ENCODE measurements around the gene DDX6. TPM values are rescaled to one million over a fixed set of nuclear protein-coding genes. Genes with fewer than 3 reads are reported as not detected.

Gene DDX6
- total and polyA plus RNA-seq, 2 experiments from 2014 or later = 68.3 to 205 TPM

DNA sequence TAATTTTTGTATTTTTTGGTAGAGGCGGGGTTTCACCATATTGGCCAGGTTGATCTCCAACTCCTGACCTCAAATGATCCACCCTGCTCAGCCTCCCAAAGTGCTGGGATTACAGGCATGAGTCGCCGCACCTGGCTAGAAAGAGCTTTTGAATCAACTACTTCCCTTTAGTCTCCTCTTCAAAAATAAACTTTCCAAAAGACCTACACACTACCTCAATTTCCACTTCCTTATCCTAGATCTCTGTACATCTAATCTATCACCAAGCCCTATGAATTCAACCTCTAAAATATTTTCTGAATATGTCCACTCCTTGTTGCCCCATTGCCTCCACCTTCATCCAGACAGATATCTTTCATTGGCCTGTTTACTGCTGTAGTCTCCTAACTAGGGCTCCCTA, 13.1 kb upstream of the DDX6 start (continued):
- TF ChIP-seq, protein P1, sequence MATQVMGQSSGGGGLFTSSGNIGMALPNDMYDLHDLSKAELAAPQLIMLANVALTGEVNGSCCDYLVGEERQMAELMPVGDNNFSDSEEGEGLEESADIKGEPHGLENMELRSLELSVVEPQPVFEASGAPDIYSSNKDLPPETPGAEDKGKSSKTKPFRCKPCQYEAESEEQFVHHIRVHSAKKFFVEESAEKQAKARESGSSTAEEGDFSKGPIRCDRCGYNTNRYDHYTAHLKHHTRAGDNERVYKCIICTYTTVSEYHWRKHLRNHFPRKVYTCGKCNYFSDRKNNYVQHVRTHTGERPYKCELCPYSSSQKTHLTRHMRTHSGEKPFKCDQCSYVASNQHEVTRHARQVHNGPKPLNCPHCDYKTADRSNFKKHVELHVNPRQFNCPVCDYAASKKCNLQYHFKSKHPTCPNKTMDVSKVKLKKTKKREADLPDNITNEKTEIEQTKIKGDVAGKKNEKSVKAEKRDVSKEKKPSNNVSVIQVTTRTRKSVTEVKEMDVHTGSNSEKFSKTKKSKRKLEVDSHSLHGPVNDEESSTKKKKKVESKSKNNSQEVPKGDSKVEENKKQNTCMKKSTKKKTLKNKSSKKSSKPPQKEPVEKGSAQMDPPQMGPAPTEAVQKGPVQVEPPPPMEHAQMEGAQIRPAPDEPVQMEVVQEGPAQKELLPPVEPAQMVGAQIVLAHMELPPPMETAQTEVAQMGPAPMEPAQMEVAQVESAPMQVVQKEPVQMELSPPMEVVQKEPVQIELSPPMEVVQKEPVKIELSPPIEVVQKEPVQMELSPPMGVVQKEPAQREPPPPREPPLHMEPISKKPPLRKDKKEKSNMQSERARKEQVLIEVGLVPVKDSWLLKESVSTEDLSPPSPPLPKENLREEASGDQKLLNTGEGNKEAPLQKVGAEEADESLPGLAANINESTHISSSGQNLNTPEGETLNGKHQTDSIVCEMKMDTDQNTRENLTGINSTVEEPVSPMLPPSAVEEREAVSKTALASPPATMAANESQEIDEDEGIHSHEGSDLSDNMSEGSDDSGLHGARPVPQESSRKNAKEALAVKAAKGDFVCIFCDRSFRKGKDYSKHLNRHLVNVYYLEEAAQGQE (IDR thresholded peaks at IDR 0.05; ENCODE audit: unreplicated experiment) = no peak

DNA sequence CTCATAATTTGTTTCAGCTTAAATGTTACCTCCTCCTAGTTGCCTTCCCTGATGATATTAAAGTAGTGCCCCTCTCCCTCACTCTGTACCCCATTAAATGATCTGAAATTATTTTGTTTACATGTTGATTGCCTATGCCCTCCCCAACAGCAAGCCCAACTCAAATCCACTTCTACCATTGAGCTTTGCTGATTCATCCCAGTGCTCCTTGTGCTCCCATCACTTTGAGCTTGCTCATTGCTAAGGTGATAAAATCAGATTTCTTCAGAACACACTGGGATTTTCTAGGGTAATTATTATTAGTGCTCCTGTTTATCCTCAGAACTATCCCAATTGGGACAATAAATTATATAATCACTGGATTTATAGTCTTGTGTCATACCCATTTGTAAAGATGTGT, 8.4 kb upstream of the DDX6 start:
- no peak for ATAC-seq
- H3K36me3 ChIP-seq (ENCODE audit: insufficient read depth) = no peaks in the 10 kb centered on the region
- H3K4me3 ChIP-seq = no peak overlapping the region
- DNase-seq (ENCODE audit: low spot score) = no peak
- Mint-ChIP-seq H3K27me3 (ENCODE audit: insufficient read depth, low read depth, poor library complexity) (peaks cover 2% of the 10 kb centered on the region), H3K9me3 (no peaks in the 10 kb centered on the region), H3K27ac (no peak overlapping the region), H3K4me1 (no peaks in the 10 kb centered on the region; the same call in 2 of the 3 replicates), H3K4me3 (no peak overlapping the region), H3K36me3 (ENCODE audit: low read depth) (no peaks in the 10 kb centered on the region)
- H3F3A ChIP-seq (replicated peaks; ENCODE audit: low read depth) = no peaks in the 10 kb centered on the region
- no peak overlapping the region for H3K27ac ChIP-seq (ENCODE audit: low read depth)
- H3K4me1 ChIP-seq (ENCODE audit: insufficient read depth) = no peaks in the 10 kb centered on the region
- no peaks in the 10 kb centered on the region for H3K9me2 ChIP-seq (ENCODE audit: insufficient read depth)
- H3K79me2 ChIP-seq (replicated peaks; ENCODE audit: insufficient read depth) = no peaks in the 10 kb centered on the region
- no peaks in the 10 kb centered on the region for H4K20me1 ChIP-seq (replicated peaks; ENCODE audit: insufficient read depth)
- no peaks in the 10 kb centered on the region for H3K27me3 ChIP-seq (ENCODE audit: insufficient read depth)
- H3K4me2 ChIP-seq = no peak overlapping the region
- TF ChIP-seq EZH2 (IDR thresholded peaks at IDR 0.05; ENCODE audit: low read depth, unreplicated experiment) = no peak
- no peak for TF ChIP-seq POLR2AphosphoS5 (IDR thresholded peaks at IDR 0.05; ENCODE audit: low read depth)
- H2AFZ ChIP-seq = no peak overlapping the region

DNA sequence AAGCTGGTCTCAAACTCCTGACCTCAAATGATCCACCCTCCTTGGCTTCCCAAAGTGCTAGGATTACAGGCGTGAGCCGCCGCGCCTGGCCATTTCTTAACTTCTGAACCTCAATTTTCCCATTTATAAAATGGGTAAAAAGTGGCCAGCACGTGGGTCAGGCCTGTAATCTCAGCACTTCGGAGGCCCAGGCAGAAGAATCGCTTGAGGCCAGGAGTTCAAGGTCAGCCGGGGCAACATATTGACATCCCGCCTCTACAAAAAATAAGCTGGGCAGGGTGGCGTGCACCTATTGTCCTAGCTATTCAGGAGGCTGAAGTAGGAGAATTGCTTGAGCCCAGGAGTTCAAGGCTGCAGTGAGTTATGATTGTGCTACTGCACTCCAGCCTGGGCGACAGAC, 6.5 kb upstream of the DDX6 start:
- H4K20me1 ChIP-seq (replicated peaks; ENCODE audit: insufficient read depth) = no peaks in the 10 kb centered on the region
- no peaks in the 10 kb centered on the region for H3K36me3 Mint-ChIP-seq (ENCODE audit: low read depth)
- H3K27ac Mint-ChIP-seq = no peak overlapping the region
- no peaks in the 10 kb centered on the region for H3K36me3 ChIP-seq (ENCODE audit: insufficient read depth)
- ATAC-seq (no peak), DNase-seq (ENCODE audit: low spot score) (no peak)
- no peak overlapping the region for H3K4me3 ChIP-seq
- peaks cover 7% of the 10 kb centered on the region for H3K27me3 Mint-ChIP-seq (ENCODE audit: insufficient read depth, low read depth, poor library complexity)
- peaks cover 8% of the 10 kb centered on the region for H3K4me1 ChIP-seq (ENCODE audit: insufficient read depth)
- no peak overlapping the region for H3K4me3 Mint-ChIP-seq
- H3K27me3 ChIP-seq (ENCODE audit: insufficient read depth) = no peaks in the 10 kb centered on the region
- no peaks in the 10 kb centered on the region for H3F3A ChIP-seq (replicated peaks; ENCODE audit: low read depth)
- H3K27ac ChIP-seq (ENCODE audit: low read depth) = no peak overlapping the region
- H3K4me1 Mint-ChIP-seq = peaks cover 9% of the 10 kb centered on the region
- H2AFZ ChIP-seq = no peak overlapping the region
- no peak overlapping the region for H3K4me2 ChIP-seq
- no peaks in the 10 kb centered on the region for H3K9me3 Mint-ChIP-seq
- no peaks in the 10 kb centered on the region for H3K9me2 ChIP-seq (ENCODE audit: insufficient read depth)
- no peaks in the 10 kb centered on the region; the same call in 1 of the 2 replicates for H3K79me2 ChIP-seq (replicated peaks; ENCODE audit: insufficient read depth)
- TF ChIP-seq STAT1 (IDR thresholded peaks at IDR 0.05; ENCODE audit: unreplicated experiment) (no peak), EZH2phosphoT487 (IDR thresholded peaks at IDR 0.05; ENCODE audit: unreplicated experiment) (no peak), EZH2 (IDR thresholded peaks at IDR 0.05; ENCODE audit: low read depth, unreplicated experiment) (no peak), POLR2AphosphoS5 (IDR thresholded peaks at IDR 0.05; ENCODE audit: low read depth) (no peak), NANOG (IDR thresholded peaks at IDR 0.05; ENCODE audit: borderline replicate concordance) (no peak), ZNF331 (CRISPR knock-in tag; IDR thresholded peaks at IDR 0.05; ENCODE audit: low read depth) (no peak), CREB1 (CRISPR knock-in tag; IDR thresholded peaks at IDR 0.05; ENCODE audit: low read depth) (no peak)
- TF ChIP-seq, protein P2, sequence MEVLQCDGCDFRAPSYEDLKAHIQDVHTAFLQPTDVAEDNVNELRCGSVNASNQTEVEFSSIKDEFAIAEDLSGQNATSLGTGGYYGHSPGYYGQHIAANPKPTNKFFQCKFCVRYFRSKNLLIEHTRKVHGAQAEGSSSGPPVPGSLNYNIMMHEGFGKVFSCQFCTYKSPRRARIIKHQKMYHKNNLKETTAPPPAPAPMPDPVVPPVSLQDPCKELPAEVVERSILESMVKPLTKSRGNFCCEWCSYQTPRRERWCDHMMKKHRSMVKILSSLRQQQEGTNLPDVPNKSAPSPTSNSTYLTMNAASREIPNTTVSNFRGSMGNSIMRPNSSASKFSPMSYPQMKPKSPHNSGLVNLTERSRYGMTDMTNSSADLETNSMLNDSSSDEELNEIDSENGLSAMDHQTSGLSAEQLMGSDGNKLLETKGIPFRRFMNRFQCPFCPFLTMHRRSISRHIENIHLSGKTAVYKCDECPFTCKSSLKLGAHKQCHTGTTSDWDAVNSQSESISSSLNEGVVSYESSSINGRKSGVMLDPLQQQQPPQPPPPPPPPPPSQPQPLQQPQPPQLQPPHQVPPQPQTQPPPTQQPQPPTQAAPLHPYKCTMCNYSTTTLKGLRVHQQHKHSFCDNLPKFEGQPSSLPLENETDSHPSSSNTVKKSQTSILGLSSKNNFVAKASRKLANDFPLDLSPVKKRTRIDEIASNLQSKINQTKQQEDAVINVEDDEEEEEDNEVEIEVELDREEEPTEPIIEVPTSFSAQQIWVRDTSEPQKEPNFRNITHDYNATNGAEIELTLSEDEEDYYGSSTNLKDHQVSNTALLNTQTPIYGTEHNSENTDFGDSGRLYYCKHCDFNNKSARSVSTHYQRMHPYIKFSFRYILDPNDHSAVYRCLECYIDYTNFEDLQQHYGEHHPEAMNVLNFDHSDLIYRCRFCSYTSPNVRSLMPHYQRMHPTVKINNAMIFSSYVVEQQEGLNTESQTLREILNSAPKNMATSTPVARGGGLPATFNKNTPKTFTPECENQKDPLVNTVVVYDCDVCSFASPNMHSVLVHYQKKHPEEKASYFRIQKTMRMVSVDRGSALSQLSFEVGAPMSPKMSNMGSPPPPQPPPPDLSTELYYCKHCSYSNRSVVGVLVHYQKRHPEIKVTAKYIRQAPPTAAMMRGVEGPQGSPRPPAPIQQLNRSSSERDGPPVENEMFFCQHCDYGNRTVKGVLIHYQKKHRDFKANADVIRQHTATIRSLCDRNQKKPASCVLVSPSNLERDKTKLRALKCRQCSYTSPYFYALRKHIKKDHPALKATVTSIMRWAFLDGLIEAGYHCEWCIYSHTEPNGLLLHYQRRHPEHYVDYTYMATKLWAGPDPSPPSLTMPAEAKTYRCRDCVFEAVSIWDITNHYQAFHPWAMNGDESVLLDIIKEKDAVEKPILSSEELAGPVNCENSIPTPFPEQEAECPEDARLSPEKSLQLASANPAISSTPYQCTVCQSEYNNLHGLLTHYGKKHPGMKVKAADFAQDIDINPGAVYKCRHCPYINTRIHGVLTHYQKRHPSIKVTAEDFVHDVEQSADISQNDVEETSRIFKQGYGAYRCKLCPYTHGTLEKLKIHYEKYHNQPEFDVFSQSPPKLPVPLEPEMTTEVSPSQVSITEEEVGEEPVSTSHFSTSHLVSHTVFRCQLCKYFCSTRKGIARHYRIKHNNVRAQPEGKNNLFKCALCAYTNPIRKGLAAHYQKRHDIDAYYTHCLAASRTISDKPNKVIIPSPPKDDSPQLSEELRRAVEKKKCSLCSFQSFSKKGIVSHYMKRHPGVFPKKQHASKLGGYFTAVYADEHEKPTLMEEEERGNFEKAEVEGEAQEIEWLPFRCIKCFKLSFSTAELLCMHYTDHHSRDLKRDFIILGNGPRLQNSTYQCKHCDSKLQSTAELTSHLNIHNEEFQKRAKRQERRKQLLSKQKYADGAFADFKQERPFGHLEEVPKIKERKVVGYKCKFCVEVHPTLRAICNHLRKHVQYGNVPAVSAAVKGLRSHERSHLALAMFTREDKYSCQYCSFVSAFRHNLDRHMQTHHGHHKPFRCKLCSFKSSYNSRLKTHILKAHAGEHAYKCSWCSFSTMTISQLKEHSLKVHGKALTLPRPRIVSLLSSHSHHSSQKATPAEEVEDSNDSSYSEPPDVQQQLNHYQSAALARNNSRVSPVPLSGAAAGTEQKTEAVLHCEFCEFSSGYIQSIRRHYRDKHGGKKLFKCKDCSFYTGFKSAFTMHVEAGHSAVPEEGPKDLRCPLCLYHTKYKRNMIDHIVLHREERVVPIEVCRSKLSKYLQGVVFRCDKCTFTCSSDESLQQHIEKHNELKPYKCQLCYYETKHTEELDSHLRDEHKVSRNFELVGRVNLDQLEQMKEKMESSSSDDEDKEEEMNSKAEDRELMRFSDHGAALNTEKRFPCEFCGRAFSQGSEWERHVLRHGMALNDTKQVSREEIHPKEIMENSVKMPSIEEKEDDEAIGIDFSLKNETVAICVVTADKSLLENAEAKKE (CRISPR knock-in tag; IDR thresholded peaks at IDR 0.05) = no peak
- TF ChIP-seq, protein P3, sequence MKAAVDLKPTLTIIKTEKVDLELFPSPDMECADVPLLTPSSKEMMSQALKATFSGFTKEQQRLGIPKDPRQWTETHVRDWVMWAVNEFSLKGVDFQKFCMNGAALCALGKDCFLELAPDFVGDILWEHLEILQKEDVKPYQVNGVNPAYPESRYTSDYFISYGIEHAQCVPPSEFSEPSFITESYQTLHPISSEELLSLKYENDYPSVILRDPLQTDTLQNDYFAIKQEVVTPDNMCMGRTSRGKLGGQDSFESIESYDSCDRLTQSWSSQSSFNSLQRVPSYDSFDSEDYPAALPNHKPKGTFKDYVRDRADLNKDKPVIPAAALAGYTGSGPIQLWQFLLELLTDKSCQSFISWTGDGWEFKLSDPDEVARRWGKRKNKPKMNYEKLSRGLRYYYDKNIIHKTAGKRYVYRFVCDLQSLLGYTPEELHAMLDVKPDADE (IDR thresholded peaks at IDR 0.05) = no peak
